Gastroesophageal sphincter (tissue), 4 donors: ENCODE measurements around the gene SYTL3. TPM values are rescaled to one million over a fixed set of nuclear protein-coding genes. Genes with fewer than 3 reads are reported as not detected.

Experiments
- ATAC-seq: fragments of 150-250 bp; one replicate; pipeline ENCODE4 v1.9.1; 2016; ENCODE audit warnings: mild to moderate bottlenecking, moderate library complexity
- H3K27ac ChIP-seq, 4 donors: fragments of 200-600 bp; sonication (generic) in 3 of 4; 1 replicate in 3 of 4; 2 replicates in 1 of 4; pipeline ENCODE4 v1.5.1; 2016 to 2019
- H3K27me3 ChIP-seq: fragments of 200-600 bp; sonication (generic); one replicate; pipeline ENCODE4 v1.5.1; 2019
- H3K36me3 ChIP-seq, 2 donors: fragments of 200-600 bp; sonication (generic); one replicate each; pipeline ENCODE4 v1.5.1; 2019; ENCODE audit warnings: control low read depth in 1 of 2
- H3K4me1 ChIP-seq, 3 donors: fragments of 200-600 bp; sonication (generic); 1 replicate in 2 of 3; 2 replicates in 1 of 3; pipeline ENCODE4 v1.5.1; 2016 to 2019; ENCODE audit warnings: control low read depth in 2 of 3
- H3K4me3 ChIP-seq, 2 donors: fragments of 200-600 bp; sonication (generic); one replicate each; pipeline ENCODE4 v1.5.1; 2019; ENCODE audit warnings: mild to moderate bottlenecking in 1 of 2, moderate library complexity in 1 of 2
- H3K9me3 ChIP-seq, 3 donors: fragments of 200-600 bp; sonication (generic); one replicate each; pipeline ENCODE4 v1.5.1; 2017 to 2019; ENCODE audit warnings: control low read depth in 2 of 3
- CTCF ChIP-seq, 4 experiments: fragments of 200-600 bp in 2 of 4; fragments of 450-650 bp in 2 of 4; sonication (generic) in 1 of 4; IDR thresholded peaks; one replicate each; pipeline ENCODE4 v1.5.1; 2017 to 2019; ENCODE audit warnings: antibody characterized with exemption in 4 of 4, mild to moderate bottlenecking in 2 of 4, moderate library complexity in 2 of 4
- EP300 ChIP-seq: sonication (generic); formaldehyde crosslinking; IDR thresholded peaks from one replicate; pipeline ENCODE4 v1.6.1; 2017; ENCODE audit warnings: antibody characterized with exemption, mild to moderate bottlenecking
- POLR2A ChIP-seq, 2 donors: fragments of 450-650 bp; IDR thresholded peaks; one replicate each; pipeline ENCODE4 v1.6.1; 2017; ENCODE audit warnings: antibody characterized with exemption in 2 of 2, mild to moderate bottlenecking in 2 of 2, moderate library complexity in 1 of 2
- POLR2AphosphoS5 ChIP-seq: sonication (generic); formaldehyde crosslinking; IDR thresholded peaks from one replicate; pipeline ENCODE4 v1.6.1; 2017; ENCODE audit warnings: antibody characterized with exemption
- WGBS, 2 donors: methylation state at CpG; one replicate each; pipeline ENCODE4 v1.1.5; 2018; ENCODE audit warnings: low coverage in 1 of 2; 5-methylcytosine and 5-hydroxymethylcytosine counted together
- total RNA-seq, 4 donors: library from RNA; depleted of rRNA; stranded (reverse); fragments of >200 nt; gene quantifications; one replicate each; pipeline ENCODE4 v1.1.0, GENCODE V29; 2016

The SYTL3 gene
- total RNA-seq, 4 donors from 2014 or later = 1.9 to 5.9 (median 4.5) TPM

- WGBS, 2 donors = 82% methylated on average over 6 of the region's 8 CpGs; no CpG with 5 or more reads in 1 of the 2 donors
- Histone ChIP-seq H3K9me3 (no peaks in the 10 kb centered on the region), H3K27ac (peak overlapping the region in 1 of 4 donors; percentile 10), H3K4me1 (peaks cover 0 to 14% (median 5%) of the 10 kb centered on the region in 3 donors), H3K36me3 (peaks cover 0 to 95% of the 10 kb centered on the region in 2 donors), H3K27me3 (no peaks in the 10 kb centered on the region), H3K4me3 (no peak overlapping the region)
- no peak for TF ChIP-seq CTCF (IDR thresholded peaks at IDR 0.05)
- no peak for TF ChIP-seq EP300
- no peak for TF ChIP-seq POLR2A (IDR thresholded peaks at IDR 0.05)
- no peak for TF ChIP-seq POLR2AphosphoS5
- ATAC-seq = no peak
These were observed 118.6 kb downstream of the SYTL3 start for GRCh38 chr6:158768436-158768835.

GRCh38 chr6:158769234-158769770 lies 119.4 kb downstream of the SYTL3 start:
- H3K27ac ChIP-seq = peak overlapping the region in 1 of 4 donors; percentile 14

GRCh38 chr6:158769771-158770432 lies 120.0 kb downstream of the SYTL3 start:
- peak; percentile 17 for ATAC-seq
- no peaks in the 10 kb centered on the region for H3K27me3 ChIP-seq
- WGBS, 2 donors = 86 to 94% methylated on average over 6 to 9 of the region's 18 CpGs
- peaks cover 0 to 3% (median 0%) of the 10 kb centered on the region in 3 donors for H3K4me1 ChIP-seq
- H3K27ac ChIP-seq = peak overlapping the region in 2 of 4 donors; percentile 4 to 14
- H3K36me3 ChIP-seq = peaks cover 0 to 100% of the 10 kb centered on the region in 2 donors
- no peak overlapping the region for H3K4me3 ChIP-seq
- TF ChIP-seq EP300 (no peak), CTCF (IDR thresholded peaks at IDR 0.05) (no peak), POLR2A (IDR thresholded peaks at IDR 0.05) (no peak), POLR2AphosphoS5 (no peak)
- no peaks in the 10 kb centered on the region for H3K9me3 ChIP-seq

More at GRCh38 chr6:158769234-158769770, 119.4 kb downstream of the SYTL3 start:
- Histone ChIP-seq H3K36me3 (peaks cover 0 to 100% of the 10 kb centered on the region in 2 donors), H3K27me3 (no peaks in the 10 kb centered on the region), H3K9me3 (no peaks in the 10 kb centered on the region), H3K4me1 (peaks cover 0 to 5% (median 3%) of the 10 kb centered on the region in 3 donors), H3K4me3 (no peak overlapping the region)
- ATAC-seq = no peak
- TF ChIP-seq CTCF (IDR thresholded peaks at IDR 0.05) (no peak), EP300 (no peak), POLR2A (IDR thresholded peaks at IDR 0.05) (no peak), POLR2AphosphoS5 (no peak)
- 79 to 91% methylated on average over 9 of the region's 13 CpGs for WGBS, 2 donors

GRCh38 chr6:158770533-158771330 lies 120.9 kb downstream of the SYTL3 start:
- H3K36me3 ChIP-seq = peaks cover 0 to 100% of the 10 kb centered on the region in 2 donors
- TF ChIP-seq CTCF (IDR thresholded peaks at IDR 0.05) (no peak), POLR2A (IDR thresholded peaks at IDR 0.05) (no peak), POLR2AphosphoS5 (no peak), EP300 (no peak)
- no peaks in the 10 kb centered on the region for H3K27me3 ChIP-seq
- H3K4me1 ChIP-seq = peaks cover 0 to 3% (median 0%) of the 10 kb centered on the region in 3 donors
- H3K4me3 ChIP-seq = no peak overlapping the region
- peak overlapping the region in 2 of 4 donors; percentile 4 to 14 for H3K27ac ChIP-seq
- ATAC-seq = no peak
- H3K9me3 ChIP-seq = no peaks in the 10 kb centered on the region
- WGBS, 2 donors = 61 to 78% methylated on average over 5 to 10 of the region's 21 CpGs
